Retinal pigment epithelial cell (primary cell): Measurements from ENCODE around the gene PIANP.
"Not testable (repeated sequence)": the region's sequence is repeated elsewhere in the genome, so short reads cannot be mapped to it uniquely, and the experiment has no call there.

Source experiments
- DNase-seq: peaks from one replicate; pipeline ENCODE4 v3.0.0-alpha.2; 2010; ENCODE audit warnings: low read depth
- H3K4me3 ChIP-seq: 2 replicates; pipeline ENCODE4 v1.5.1; 2011; ENCODE audit warnings: mild to moderate bottlenecking, low read length, control low read depth, moderate library complexity
- CTCF ChIP-seq: conservative IDR thresholded peaks from 2 replicates; pipeline ENCODE4 v1.5.1; 2011; ENCODE audit warnings: low read depth, low read length, control low read depth, inconsistent platforms

PIANP gene, protein sequence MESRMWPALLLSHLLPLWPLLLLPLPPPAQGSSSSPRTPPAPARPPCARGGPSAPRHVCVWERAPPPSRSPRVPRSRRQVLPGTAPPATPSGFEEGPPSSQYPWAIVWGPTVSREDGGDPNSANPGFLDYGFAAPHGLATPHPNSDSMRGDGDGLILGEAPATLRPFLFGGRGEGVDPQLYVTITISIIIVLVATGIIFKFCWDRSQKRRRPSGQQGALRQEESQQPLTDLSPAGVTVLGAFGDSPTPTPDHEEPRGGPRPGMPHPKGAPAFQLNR

GRCh38 chr12:6700646-6701051 is at the start of gene PIANP:
PIANP (minus strand) TSS chr12:6700815; CDS start chr12:6698061, 2,754 bp downstream.
- DNase-seq, result no peak
- TF ChIP-seq CTCF, result no peak

GRCh38 chr12:6748761-6749160 is 48.1 kb upstream of the PIANP start:
- no peak overlapping the region for H3K4me3 ChIP-seq
- TF ChIP-seq CTCF, result no peak
- DNase-seq, result no peak

More at GRCh38 chr12:6700646-6701051, at the start of gene PIANP:
- peak within 1 kb of the TSS; percentile 61 for H3K4me3 ChIP-seq

DNA sequence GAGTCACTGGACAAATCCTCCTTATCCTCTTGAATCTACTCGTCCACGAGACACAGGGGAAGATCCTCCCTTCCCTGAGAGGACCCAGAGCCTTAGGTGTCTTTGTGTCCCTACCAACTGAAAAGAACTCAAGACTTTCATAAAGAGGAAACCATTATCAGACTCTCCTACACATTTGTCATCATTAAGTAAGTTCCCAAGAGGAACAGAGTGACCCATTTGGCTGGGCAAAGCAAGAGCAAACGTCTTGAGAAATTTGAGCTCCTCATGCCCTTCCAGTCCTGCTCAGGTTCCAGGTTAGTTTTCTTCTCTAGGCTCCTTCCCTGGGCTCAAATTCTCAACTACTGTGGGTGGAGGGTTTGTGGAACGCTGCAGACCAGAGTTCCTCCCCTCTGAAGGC is 46.6 kb upstream of the PIANP start:
- no peak overlapping the region for H3K4me3 ChIP-seq
- TF ChIP-seq CTCF, result no peak
- DNase-seq, result no peak

- TF ChIP-seq CTCF, result no peak
- no peak overlapping the region for H3K4me3 ChIP-seq
- DNase-seq, result no peak
These were observed 45.3 kb upstream of the PIANP start for GRCh38 chr12:6745741-6746525.

- DNase-seq, H3K4me3 ChIP-seq: not testable (repeated sequence)
These were observed 42.7 kb upstream of the PIANP start for GRCh38 chr12:6743300-6743699.

DNA sequence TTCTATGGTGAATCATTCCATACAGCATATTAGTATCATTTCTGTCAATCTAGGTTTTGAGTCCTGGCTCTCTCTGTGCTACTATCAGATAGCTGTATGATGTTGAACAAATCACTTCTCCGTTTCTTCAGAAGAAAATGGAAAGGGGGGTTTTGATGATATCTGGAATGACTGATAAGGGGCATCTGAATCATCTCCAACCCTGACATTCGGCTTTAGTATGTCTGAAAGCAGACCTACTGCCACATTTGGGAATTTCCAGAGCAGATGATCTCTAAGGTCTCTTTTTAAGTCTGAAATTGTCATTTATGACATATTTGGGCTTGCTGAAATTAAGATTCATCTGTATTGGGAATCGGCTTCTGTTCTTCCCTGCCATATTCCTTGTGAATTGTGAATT is 42.2 kb upstream of the PIANP start:
- no peak for TF ChIP-seq CTCF
- no peak for DNase-seq
- no peak overlapping the region for H3K4me3 ChIP-seq

DNA sequence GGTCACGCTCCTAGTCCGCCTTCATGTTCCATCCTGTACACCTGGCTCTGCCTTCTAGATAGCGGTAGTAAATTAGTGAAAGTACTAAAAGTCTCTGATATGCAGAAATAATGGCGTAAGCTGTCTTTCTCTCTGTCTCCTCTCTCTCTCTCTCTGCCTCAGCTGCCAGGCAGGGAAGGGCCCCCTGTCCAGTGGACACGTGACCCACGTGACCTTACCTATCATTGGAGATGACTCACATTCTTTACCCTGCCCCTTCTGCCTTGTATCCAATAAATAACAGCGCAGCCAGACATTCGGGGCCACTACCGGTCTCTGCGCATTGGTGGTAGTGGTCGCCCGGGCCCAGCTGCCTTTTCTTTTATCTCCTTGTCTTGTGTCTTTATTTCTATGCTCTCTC is 41.5 kb upstream of the PIANP start:
- DNase-seq, H3K4me3 ChIP-seq: not testable (repeated sequence)

DNA sequence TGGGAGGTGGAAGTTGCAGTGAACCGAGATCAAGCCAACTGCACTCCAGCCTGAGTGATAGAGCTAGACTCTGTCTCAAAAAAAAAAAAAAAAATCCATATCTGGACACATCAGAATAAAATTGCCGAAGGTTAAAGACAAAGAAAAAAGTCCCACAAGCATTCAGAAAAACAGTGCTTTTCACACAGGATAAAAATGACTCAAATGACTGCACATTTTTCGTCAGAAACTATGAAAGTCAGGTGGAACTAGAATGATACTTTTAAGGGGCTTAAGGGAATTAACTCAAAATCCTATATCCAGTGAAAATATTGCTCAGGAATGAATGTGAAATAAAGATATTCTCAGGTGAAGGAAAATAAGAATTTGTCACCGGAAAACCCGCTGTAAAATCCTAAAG is 36.1 kb upstream of the PIANP start:
- H3K4me3 ChIP-seq, result no peak overlapping the region
- no peak for DNase-seq
- TF ChIP-seq CTCF, result no peak
